ENCODE data around the gene LLGL1. TPM values are rescaled to one million over a fixed set of nuclear protein-coding genes. Genes with fewer than 3 reads are reported as not detected.

The LLGL1 gene
- total RNA-seq, 1 experiment from 2014 or later, result 16.4 TPM

- H3K36me3 Mint-ChIP-seq (ENCODE audit: insufficient read depth, unreplicated experiment), result peaks cover 13% of the 10 kb centered on the region
- H3K4me3 Mint-ChIP-seq (ENCODE audit: unreplicated experiment), result peak overlapping the region; percentile 15
- ChIA-PET POLR2A (interaction anchor here (1.0 to 2.3 kb wide), 3 partner anchors 10 to 39 kb away, joined by 3 to 13 read pairs (median 3); no protein-coding TSS in a partner anchor), CTCF (interaction anchor here (0.7 to 1.8 kb wide), 5 partner anchors 11 to 97 kb away, joined by 3 to 8 read pairs (median 3); no protein-coding TSS in a partner anchor)
- BruUV-seq (replicated peaks), result no TSS peak
- no peaks in the 10 kb centered on the region for H3K27me3 Mint-ChIP-seq (ENCODE audit: insufficient read depth, unreplicated experiment)
- DNase-seq (ENCODE audit: unreplicated experiment), result no peak
- peak overlapping the region; percentile 73 for H3K27ac Mint-ChIP-seq (ENCODE audit: low read depth, unreplicated experiment)
- H3K4me1 Mint-ChIP-seq (ENCODE audit: insufficient read depth, unreplicated experiment), result peaks cover 15% of the 10 kb centered on the region
- intact Hi-C loops (cut with micrococcal nuclease), result no loop called here
- no peaks in the 10 kb centered on the region for H3K9me3 Mint-ChIP-seq (ENCODE audit: unreplicated experiment)
- TF ChIP-seq CTCF (IDR thresholded peaks at IDR 0.05; ENCODE audit: unreplicated experiment), result no peak
Measured at GRCh38 chr17:18236494-18236893, 11.1 kb downstream of the LLGL1 start.

GRCh38 chr17:18237461-18237860 is 12.0 kb downstream of the LLGL1 start:
- H3K27me3 Mint-ChIP-seq (ENCODE audit: insufficient read depth, unreplicated experiment), result no peaks in the 10 kb centered on the region
- intact Hi-C loops (cut with micrococcal nuclease), result no loop called here
- no peak overlapping the region for H3K27ac Mint-ChIP-seq (ENCODE audit: low read depth, unreplicated experiment)
- POLR2A ChIA-PET, result interaction anchor here (2.3 kb wide), 1 partner anchor 19 kb away, joined by 13 read pairs; no protein-coding TSS in a partner anchor
- peaks cover 14% of the 10 kb centered on the region for H3K36me3 Mint-ChIP-seq (ENCODE audit: insufficient read depth, unreplicated experiment)
- H3K4me1 Mint-ChIP-seq (ENCODE audit: insufficient read depth, unreplicated experiment), result peaks cover 15% of the 10 kb centered on the region
- no peak overlapping the region for H3K4me3 Mint-ChIP-seq (ENCODE audit: unreplicated experiment)
- TF ChIP-seq CTCF (IDR thresholded peaks at IDR 0.05; ENCODE audit: unreplicated experiment), result no peak
- BruUV-seq (replicated peaks), result no TSS peak
- H3K9me3 Mint-ChIP-seq (ENCODE audit: unreplicated experiment), result no peaks in the 10 kb centered on the region
- CTCF ChIA-PET, result interaction anchor here (0.6 to 0.9 kb wide), 2 partner anchors 10 to 1015 kb away, joined by 3 to 4 read pairs; no protein-coding TSS in a partner anchor
- DNase-seq (ENCODE audit: unreplicated experiment), result no peak

GRCh38 chr17:18238299-18238698 is 12.9 kb downstream of the LLGL1 start:
- DNase-seq (ENCODE audit: unreplicated experiment), result no peak
- ChIA-PET CTCF (interaction anchor here (0.6 to 0.7 kb wide), 2 partner anchors 11 to 1014 kb away, joined by 4 to 5 read pairs; no protein-coding TSS in a partner anchor), POLR2A (no interaction called here)
- H3K4me1 Mint-ChIP-seq (ENCODE audit: insufficient read depth, unreplicated experiment), result peaks cover 15% of the 10 kb centered on the region
- no peak for TF ChIP-seq CTCF (IDR thresholded peaks at IDR 0.05; ENCODE audit: unreplicated experiment)
- peaks cover 23% of the 10 kb centered on the region for H3K36me3 Mint-ChIP-seq (ENCODE audit: insufficient read depth, unreplicated experiment)
- intact Hi-C loops (cut with micrococcal nuclease), result no loop called here
- H3K9me3 Mint-ChIP-seq (ENCODE audit: unreplicated experiment), result no peaks in the 10 kb centered on the region
- no peak overlapping the region for H3K27ac Mint-ChIP-seq (ENCODE audit: low read depth, unreplicated experiment)
- no peaks in the 10 kb centered on the region for H3K27me3 Mint-ChIP-seq (ENCODE audit: insufficient read depth, unreplicated experiment)
- BruUV-seq (replicated peaks), result no TSS peak
- no peak overlapping the region for H3K4me3 Mint-ChIP-seq (ENCODE audit: unreplicated experiment)

GRCh38 chr17:18240449-18240848 is 15.0 kb downstream of the LLGL1 start:
- peaks cover 9% of the 10 kb centered on the region for H3K4me1 Mint-ChIP-seq (ENCODE audit: insufficient read depth, unreplicated experiment)
- H3K36me3 Mint-ChIP-seq (ENCODE audit: insufficient read depth, unreplicated experiment), result peaks cover 34% of the 10 kb centered on the region
- H3K27ac Mint-ChIP-seq (ENCODE audit: low read depth, unreplicated experiment), result no peak overlapping the region
- no peak for DNase-seq (ENCODE audit: unreplicated experiment)
- POLR2A ChIA-PET, result no interaction called here
- H3K9me3 Mint-ChIP-seq (ENCODE audit: unreplicated experiment), result no peaks in the 10 kb centered on the region
- H3K27me3 Mint-ChIP-seq (ENCODE audit: insufficient read depth, unreplicated experiment), result no peaks in the 10 kb centered on the region
- no peak overlapping the region for H3K4me3 Mint-ChIP-seq (ENCODE audit: unreplicated experiment)
- TF ChIP-seq CTCF (IDR thresholded peaks at IDR 0.05; ENCODE audit: unreplicated experiment), result no peak
- intact Hi-C loops (cut with micrococcal nuclease), result no loop called here
- BruUV-seq (replicated peaks), result no TSS peak
- CTCF ChIA-PET, result no interaction called here

Data from MCF 10A (cell line).